Esophagus (tissue), 2 donors: ENCODE measurements around the gene CMTM8. TPM values are rescaled to one million over a fixed set of nuclear protein-coding genes. Genes with fewer than 3 reads are reported as not detected.

Experiments
- H3K27ac ChIP-seq, 2 donors: one replicate each; pipeline ENCODE4 v1.5.1; 2013; ENCODE audit warnings: low read depth in 2 of 2, mild to moderate bottlenecking in 2 of 2, inconsistent platforms in 1 of 2, low read length in 1 of 2, moderate library complexity in 1 of 2
- H3K27me3 ChIP-seq, 2 donors: one replicate each; pipeline ENCODE4 v1.6.1; 2013; ENCODE audit warnings: low read length in 2 of 2, control low read depth in 1 of 2, mild to moderate bottlenecking in 1 of 2; ENCODE audit not compliant: insufficient read depth in 2 of 2, control insufficient read depth in 1 of 2
- H3K36me3 ChIP-seq, 2 donors: one replicate each; pipeline ENCODE4 v1.6.1; 2013; ENCODE audit warnings: low read length in 1 of 2; ENCODE audit not compliant: control insufficient read depth in 2 of 2, insufficient read depth in 2 of 2
- H3K4me1 ChIP-seq, 2 donors: one replicate each; pipeline ENCODE4 v1.6.1; 2013; ENCODE audit warnings: low read length in 1 of 2; ENCODE audit not compliant: control insufficient read depth in 2 of 2, insufficient read depth in 2 of 2
- H3K4me3 ChIP-seq, 2 donors: one replicate each; pipeline ENCODE4 v1.5.1; 2013; ENCODE audit warnings: low read length in 2 of 2, mild to moderate bottlenecking in 2 of 2, low read depth in 1 of 2, moderate library complexity in 1 of 2
- H3K9me3 ChIP-seq, 2 donors: one replicate each; pipeline ENCODE4 v1.6.1; 2013; ENCODE audit warnings: mild to moderate bottlenecking in 2 of 2, low read depth in 1 of 2, low read length in 1 of 2, moderate library complexity in 1 of 2; ENCODE audit not compliant: control insufficient read depth in 2 of 2, insufficient read depth in 1 of 2
- WGBS, 2 donors: extraction: QIAGEN DNeasy Blood & Tissue Kit; methylation state at CpG; one replicate each; pipeline ENCODE4 v1.1.7; 2013; 5-methylcytosine and 5-hydroxymethylcytosine counted together
- polyA plus RNA-seq, 2 donors: library from polyadenylated mRNA; stranded (reverse); fragments of 200-250 nt; gene quantifications; one replicate each; pipeline ENCODE4 v1.2.3, GENCODE V29; 2013
- donor health status: healthy with polysubstance abuse.
- donor health status: Bipolar disorder and iron deficiency.

The CMTM8 gene
- polyA plus RNA-seq, 2 donors, result 1.1 to 1.7 TPM

DNA sequence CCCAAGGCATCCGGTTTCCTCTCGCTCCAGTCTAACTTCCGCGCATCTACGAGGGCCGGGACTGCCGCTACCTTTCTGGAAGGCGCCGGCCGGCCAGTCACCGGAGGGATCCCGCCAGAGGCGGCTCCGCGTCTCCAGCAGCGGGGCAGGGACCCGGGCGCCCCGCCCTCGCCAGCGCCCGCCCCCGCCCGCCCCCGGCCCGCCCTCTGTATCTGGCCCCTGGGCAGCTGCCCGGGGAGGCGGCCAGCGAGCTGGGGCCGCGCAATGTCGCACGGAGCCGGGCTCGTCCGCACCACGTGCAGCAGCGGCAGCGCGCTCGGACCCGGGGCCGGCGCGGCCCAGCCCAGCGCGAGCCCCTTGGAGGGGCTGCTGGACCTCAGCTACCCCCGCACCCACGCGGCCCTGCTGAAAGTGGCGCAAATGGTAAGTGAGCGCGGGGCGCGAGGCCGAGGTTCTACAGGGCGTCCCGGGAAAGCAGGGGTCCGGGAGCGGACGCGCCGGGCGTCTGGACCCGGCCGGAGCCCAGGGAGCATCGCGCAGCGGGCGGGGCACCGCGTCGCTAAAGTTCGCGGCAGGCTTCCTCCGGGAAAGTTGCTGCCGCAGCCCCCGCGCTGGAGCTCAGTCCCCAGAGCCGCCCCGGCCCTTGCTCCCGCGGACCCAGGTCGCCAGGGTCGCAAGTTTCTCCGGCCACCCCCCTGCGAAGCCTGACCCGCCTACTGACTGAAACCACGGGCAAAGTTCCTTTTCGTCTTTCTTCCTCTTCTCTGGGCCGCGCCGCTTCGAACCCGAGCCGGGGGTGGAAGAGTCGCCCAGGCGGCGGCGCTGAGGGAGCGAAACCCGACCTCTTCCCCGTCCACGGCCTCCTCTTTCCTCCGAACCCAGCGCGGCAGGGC, 153.4 kb downstream of the CMTM8 start, which contains the start of gene CMTM7:
Gene CMTM7 (plus strand): TSS at position 211 of the 893 bp plus-strand sequence. CDS start 54 bp downstream, at position 265.
- H3K27ac ChIP-seq, result peak within 1 kb of the TSS; percentile 54 to 73
- H3K4me1 ChIP-seq, result peaks cover 3 to 4% of the 10 kb centered on the region in 2 donors
- H3K9me3 ChIP-seq, result no peaks in the 10 kb centered on the region
- peaks cover 0 to 6% of the 10 kb centered on the region in 2 donors for H3K27me3 ChIP-seq
- peak within 1 kb of the TSS; percentile 46 to 56 for H3K4me3 ChIP-seq
- H3K36me3 ChIP-seq, result no peaks in the 10 kb centered on the region
- 2% methylated on average over 102 to 107 of the region's 107 CpGs for WGBS, 2 donors

DNA sequence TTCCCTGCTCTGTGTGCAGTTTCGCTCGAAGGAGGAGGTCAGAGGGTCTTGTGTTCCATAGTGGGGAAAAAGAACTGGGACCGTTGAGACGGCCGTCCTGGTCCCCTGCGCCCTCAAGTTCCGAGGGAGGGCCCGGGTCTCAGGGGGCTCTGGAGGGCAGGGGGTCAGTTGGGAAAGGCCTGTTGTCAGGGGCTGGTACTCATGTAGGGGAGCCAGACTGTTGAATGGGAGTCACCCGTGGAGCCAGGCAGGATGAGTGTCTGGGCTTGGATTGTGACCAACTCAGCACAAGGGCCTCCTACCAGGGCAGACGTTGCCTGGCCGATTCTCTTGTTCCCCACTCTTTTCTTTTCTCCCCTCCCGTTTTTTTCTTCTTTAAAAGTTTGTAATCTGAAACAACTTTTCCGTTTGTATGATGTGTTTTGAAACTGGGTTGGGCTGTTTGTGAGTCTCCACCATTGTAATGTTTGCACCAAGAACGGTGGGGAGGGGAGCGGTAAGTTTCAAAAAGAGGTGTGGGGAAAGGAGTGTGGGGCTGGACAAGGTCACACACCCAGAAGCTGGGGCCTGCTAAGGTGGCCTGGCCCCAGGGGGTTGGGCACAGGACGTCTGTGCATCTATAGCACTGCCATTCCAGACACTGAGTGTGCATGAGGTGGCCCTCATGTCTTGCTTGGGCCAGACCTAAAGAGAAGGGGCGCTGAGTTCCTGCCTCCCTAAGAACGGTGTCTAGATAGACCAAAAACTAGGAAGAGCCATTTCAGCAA, 154.2 kb downstream of the CMTM8 start:
- 41 to 43% methylated on average over 18 of the region's 18 CpGs for WGBS, 2 donors
- H3K4me3 ChIP-seq, result peak overlapping the region; percentile 46 to 56
- H3K27ac ChIP-seq, result peak overlapping the region; percentile 54 to 73
- H3K4me1 ChIP-seq, result peaks cover 3 to 4% of the 10 kb centered on the region in 2 donors
- H3K36me3 ChIP-seq, result no peaks in the 10 kb centered on the region
- no peaks in the 10 kb centered on the region for H3K9me3 ChIP-seq
- peaks cover 0 to 6% of the 10 kb centered on the region in 2 donors for H3K27me3 ChIP-seq

DNA sequence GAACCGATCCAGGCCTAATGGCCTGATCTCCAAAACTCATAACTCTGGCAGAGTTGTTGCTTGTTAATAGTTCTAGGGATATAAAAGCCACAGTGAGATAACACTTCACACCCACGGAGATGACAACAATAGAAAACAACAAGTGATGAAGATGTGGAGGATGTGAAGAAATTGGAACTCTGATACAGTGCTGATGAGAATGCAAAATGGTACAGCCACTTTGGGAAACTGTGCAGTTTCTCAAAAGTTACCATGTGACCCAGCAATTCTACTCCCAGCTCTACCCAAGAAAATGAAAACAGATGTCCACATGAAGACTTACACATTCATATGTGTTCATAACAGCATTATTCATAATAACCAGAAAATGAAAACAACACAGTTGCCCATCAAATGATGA, 157.0 kb downstream of the CMTM8 start:
- Histone ChIP-seq H3K9me3 (no peaks in the 10 kb centered on the region), H3K36me3 (no peaks in the 10 kb centered on the region), H3K27me3 (no peaks in the 10 kb centered on the region), H3K4me3 (no peak overlapping the region), H3K27ac (no peak overlapping the region), H3K4me1 (peaks cover 3 to 4% of the 10 kb centered on the region in 2 donors)
- WGBS, 2 donors, result 57 to 61% methylated on average over 2 of the region's 2 CpGs

DNA sequence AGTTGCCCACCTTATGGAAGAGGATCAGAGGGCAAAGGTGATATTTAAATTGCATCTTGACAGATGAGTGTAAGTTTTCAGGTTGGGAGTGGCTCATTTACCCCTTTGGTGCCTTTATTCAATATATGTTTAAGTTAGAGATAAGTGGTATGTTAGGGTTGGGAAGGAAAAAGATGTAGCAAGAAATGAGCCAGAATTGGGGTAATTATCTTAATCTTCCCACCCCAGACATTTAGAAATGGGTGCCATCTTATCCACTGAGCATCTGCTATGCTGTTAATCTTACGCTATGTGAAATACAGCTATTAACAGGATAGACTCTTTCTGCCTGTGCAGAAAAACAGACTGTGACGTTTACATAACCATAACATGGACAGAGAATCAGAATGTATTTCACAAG, 159.5 kb downstream of the CMTM8 start:
- WGBS, 2 donors, result 49 to 60% methylated on average over 2 of the region's 2 CpGs
- Histone ChIP-seq H3K36me3 (no peaks in the 10 kb centered on the region), H3K4me3 (no peak overlapping the region), H3K9me3 (no peaks in the 10 kb centered on the region), H3K4me1 (no peaks in the 10 kb centered on the region), H3K27ac (no peak overlapping the region), H3K27me3 (no peaks in the 10 kb centered on the region)

DNA sequence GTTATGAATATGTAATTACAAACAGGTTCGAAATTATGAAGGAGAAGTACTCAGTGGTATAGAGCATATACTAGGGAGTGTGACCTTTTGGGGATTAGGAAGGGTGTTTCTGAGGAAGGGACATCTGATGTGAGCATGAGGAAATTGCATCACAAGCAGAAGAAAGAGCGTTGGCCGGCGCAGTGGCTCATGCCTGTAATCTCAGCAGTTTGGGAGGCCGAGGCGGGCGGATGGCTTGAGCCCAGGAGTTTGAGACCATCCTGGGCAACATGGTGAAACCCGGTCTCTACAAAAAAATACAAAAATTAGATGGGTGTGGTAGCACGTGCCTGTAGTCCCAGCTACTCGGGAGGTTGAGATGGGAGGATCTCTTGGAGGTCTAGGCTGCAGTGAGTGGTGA, 160.1 kb downstream of the CMTM8 start:
- no peak overlapping the region for H3K27ac ChIP-seq
- no peak overlapping the region for H3K4me3 ChIP-seq
- no peaks in the 10 kb centered on the region for H3K9me3 ChIP-seq
- H3K4me1 ChIP-seq, result no peaks in the 10 kb centered on the region
- no peaks in the 10 kb centered on the region for H3K36me3 ChIP-seq
- WGBS, 2 donors, result 71 to 76% methylated on average over 10 of the region's 10 CpGs
- no peaks in the 10 kb centered on the region for H3K27me3 ChIP-seq

DNA sequence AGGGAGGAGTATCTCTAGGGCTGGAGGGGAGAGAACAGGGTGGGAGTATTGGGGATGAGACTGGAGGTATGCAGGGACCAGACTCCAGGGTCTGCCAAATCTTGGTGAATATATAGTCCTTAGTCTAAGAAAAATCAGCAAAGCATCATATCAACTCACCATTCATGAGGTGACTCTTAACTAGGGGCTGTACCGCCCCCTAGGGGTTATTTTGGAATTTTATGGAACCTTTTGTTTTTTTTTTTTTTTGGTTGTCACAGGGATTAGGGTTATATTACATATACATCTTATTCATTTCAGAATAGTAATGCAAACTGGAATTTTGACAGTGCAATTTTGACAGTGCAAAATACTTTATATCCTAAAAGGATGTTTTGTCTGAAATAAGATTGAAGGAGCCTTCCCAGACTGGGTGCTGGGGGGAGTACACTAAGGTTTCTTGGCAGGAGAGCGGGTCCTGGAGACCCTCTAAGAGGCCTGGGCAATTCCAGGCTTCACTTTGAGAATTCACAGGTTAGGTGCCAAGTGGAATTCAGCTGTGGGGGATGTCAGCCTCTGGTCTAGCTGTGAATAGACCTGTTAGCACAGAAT, 160.6 kb downstream of the CMTM8 start:
- Histone ChIP-seq H3K4me1 (no peaks in the 10 kb centered on the region), H3K9me3 (no peaks in the 10 kb centered on the region), H3K27me3 (no peaks in the 10 kb centered on the region), H3K27ac (no peak overlapping the region), H3K4me3 (no peak overlapping the region), H3K36me3 (no peaks in the 10 kb centered on the region)
- 44 to 55% methylated on average over 2 of the region's 2 CpGs for WGBS, 2 donors

DNA sequence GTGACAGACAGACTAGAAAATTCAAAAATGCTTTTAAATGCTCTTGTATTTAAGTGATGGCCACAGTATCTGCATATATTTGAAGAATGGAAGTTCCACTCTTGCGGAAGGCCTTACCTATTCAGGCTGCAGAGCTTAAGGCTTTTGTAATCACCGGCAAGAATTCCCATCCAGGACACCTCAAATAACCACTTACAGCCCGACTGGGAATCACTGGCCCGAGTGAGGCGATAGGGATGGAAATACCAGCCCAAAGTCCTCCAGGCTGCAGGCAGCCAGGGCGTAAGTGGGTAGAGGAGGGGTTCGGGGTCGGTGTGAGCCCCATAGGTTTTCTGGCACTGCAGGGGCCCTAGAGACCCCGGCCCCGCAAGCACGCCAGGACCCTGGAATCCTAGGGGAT, 162.6 kb downstream of the CMTM8 start:
- Histone ChIP-seq H3K4me1 (no peaks in the 10 kb centered on the region), H3K4me3 (peak overlapping the region; percentile 42 to 47), H3K27me3 (no peaks in the 10 kb centered on the region), H3K27ac (peak overlapping the region; percentile 76 to 84), H3K36me3 (no peaks in the 10 kb centered on the region), H3K9me3 (no peaks in the 10 kb centered on the region)
- WGBS, 2 donors, result 14 to 24% methylated on average over 11 of the region's 11 CpGs

DNA sequence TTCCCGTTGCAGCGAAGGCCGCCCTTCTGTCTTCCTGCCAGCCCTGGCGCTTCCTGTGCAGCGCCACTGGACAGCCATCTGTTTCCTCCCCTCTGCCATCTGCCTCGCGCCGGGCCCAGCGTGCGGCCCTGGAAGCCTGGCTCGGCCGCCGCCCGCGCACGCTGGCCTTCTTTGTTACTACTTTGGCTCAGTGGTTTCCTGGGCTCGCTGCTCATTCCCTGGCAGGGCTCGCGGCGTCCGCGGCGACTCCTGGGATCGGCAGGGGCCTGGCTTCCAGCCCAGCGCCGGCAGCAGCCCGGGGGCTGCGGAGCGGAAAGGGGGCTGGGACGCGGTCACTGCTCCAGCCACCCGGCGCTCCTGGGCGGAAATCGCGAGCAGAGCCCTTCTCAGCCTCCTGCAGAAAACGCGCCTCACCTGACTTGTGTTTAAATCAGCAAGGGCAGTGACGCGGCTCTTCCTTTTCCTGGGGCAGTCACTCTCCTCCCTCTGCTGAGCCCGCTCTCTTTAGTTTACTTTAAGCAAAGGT, 163.1 kb downstream of the CMTM8 start:
- Histone ChIP-seq H3K4me3 (peak overlapping the region; percentile 42 to 47), H3K27ac (peak overlapping the region; percentile 76 to 84), H3K4me1 (no peaks in the 10 kb centered on the region), H3K36me3 (no peaks in the 10 kb centered on the region), H3K9me3 (no peaks in the 10 kb centered on the region), H3K27me3 (no peaks in the 10 kb centered on the region)
- 0 to 1% methylated on average over 41 of the region's 41 CpGs for WGBS, 2 donors

DNA sequence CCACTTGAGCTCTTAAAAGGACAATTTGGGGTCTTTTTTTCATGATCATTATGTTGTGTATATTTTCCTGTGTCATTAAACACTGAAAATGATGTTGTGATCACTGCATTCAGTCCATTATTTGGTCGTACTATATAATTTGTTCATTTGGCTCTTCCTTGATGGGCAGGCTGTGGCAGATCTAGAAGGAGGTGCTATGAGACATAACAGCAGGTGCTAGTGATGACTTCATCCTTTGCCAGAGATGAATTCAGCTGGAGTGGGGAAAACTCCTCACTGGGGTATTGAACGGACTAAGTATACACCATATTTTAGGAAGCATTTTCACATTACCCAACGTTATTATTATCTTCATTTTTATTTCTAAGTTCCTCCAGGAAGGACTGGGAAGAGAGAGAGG, 165.2 kb downstream of the CMTM8 start:
- H3K27ac ChIP-seq, result no peak overlapping the region
- no peaks in the 10 kb centered on the region for H3K27me3 ChIP-seq
- H3K36me3 ChIP-seq, result no peaks in the 10 kb centered on the region
- no peaks in the 10 kb centered on the region for H3K9me3 ChIP-seq
- no peak overlapping the region for H3K4me3 ChIP-seq
- WGBS, 2 donors, result 43 to 63% methylated on average over 3 of the region's 3 CpGs
- H3K4me1 ChIP-seq, result peaks cover 0 to 5% of the 10 kb centered on the region in 2 donors
